Lower leg skin (tissue), 3 donors: ENCODE data around the gene MYH9.

ENCODE experiments used
- CTCF ChIP-seq, 3 donors: fragments of 450-650 bp; IDR thresholded peaks; one replicate each; pipeline ENCODE4 v1.5.1; 2016; ENCODE audit warnings: antibody characterized with exemption in 3 of 3, mild to moderate bottlenecking in 3 of 3, moderate library complexity in 2 of 3
- POLR2A ChIP-seq, 2 donors: fragments of 450-650 bp; IDR thresholded peaks; one replicate each; pipeline ENCODE4 v1.6.1; 2016 to 2017; ENCODE audit warnings: antibody characterized with exemption in 2 of 2, mild to moderate bottlenecking in 1 of 2, moderate library complexity in 1 of 2

GRCh38 chr22:36308880-36309279 is 78.9 kb downstream of the MYH9 start:
- TF ChIP-seq POLR2A (IDR thresholded peaks at IDR 0.05) (no peak), CTCF (IDR thresholded peaks at IDR 0.05) (no peak)
